Thoracic aorta (tissue), 2 donors: ENCODE measurements around the gene POU6F2. TPM values are rescaled to one million over a fixed set of nuclear protein-coding genes. Genes with fewer than 3 reads are reported as not detected.

Experiments used
- ATAC-seq: fragments of 150-250 bp; one replicate; pipeline ENCODE4 v1.8.0; 2017; ENCODE audit warnings: low read depth; ENCODE audit not compliant: insufficient number of reproducible peaks, low FRiP score
- DNase-seq: peaks from one replicate; pipeline ENCODE4 v3.0.0-alpha.2; 2020; ENCODE audit warnings: low spot score
- H3K27ac ChIP-seq, 2 donors: fragments of 200-600 bp; sonication (generic); 1 replicate in 1 of 2; 2 replicates in 1 of 2; pipeline ENCODE4 v1.5.1; 2016; ENCODE audit warnings: mild to moderate bottlenecking in 2 of 2, moderate library complexity in 2 of 2
- H3K27me3 ChIP-seq: fragments of 200-600 bp; sonication (generic); replicated peaks from 2 replicates; pipeline ENCODE4 v1.6.0; 2016; ENCODE audit warnings: mild to moderate bottlenecking; ENCODE audit not compliant: insufficient read depth
- H3K36me3 ChIP-seq: fragments of 200-600 bp; sonication (generic); one replicate; pipeline ENCODE4 v1.5.1; 2016
- H3K4me1 ChIP-seq, 2 donors: fragments of 200-600 bp; sonication (generic); 1 replicate in 1 of 2; 2 replicates in 1 of 2; pipeline versions ENCODE4 v1.5.1 to v1.6.0; 2016; ENCODE audit warnings: low read depth in 2 of 2, mild to moderate bottlenecking in 1 of 2; ENCODE audit not compliant: control insufficient read depth in 1 of 2
- H3K4me3 ChIP-seq: fragments of 200-600 bp; sonication (generic); 2 replicates; pipeline ENCODE4 v1.5.1; 2016; ENCODE audit warnings: mild to moderate bottlenecking
- H3K9me3 ChIP-seq: fragments of 200-600 bp; sonication (generic); 2 replicates; pipeline ENCODE4 v1.5.1; 2016
- total RNA-seq, 2 donors: library from RNA; depleted of rRNA; stranded (reverse); fragments of >200 nt; gene quantifications; one replicate each; pipeline versions ENCODE4 v1.1.0 to v1.2.3, GENCODE V29; 2016
- TF ChIP-seq, protein P1 (sequence below): fragments of 200-600 bp; sonication (generic); IDR thresholded peaks from one replicate; pipeline ENCODE4 v1.5.1; 2019; ENCODE audit warnings: antibody characterized with exemption

Gene POU6F2
- total RNA-seq, 2 donors from 2014 or later: not detected

DNA sequence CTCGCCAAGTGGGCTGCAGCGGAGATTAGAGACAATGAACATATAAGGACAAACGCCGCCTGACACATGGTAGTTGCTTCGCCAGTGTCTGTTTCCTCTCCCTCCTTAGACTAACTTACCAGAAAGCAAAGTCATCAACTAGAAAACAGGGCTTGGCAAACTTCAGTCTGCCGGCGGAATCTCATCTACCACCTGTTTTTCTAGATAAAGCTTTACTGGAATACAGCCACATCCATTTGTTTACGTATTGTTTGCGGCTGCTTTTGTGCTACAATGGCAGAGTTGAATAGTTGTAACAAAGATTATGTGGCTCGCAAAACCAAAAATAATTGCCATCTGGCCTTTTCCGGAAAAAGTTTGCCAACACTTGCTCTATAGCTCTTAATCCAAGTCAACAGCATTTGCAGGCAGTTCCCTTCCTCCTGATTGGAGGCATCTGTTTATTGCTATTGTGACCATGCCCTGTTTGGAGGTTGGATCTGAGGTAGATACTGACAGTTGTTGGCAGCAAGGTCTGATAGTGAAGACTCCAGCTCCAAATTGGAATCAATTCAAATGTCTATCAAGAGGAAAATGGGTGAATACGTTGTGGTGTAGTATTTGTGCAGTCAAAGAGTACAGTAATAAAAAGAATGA lies 260.6 kb downstream of the POU6F2 start:
- no peaks in the 10 kb centered on the region for H3K36me3 ChIP-seq
- no peaks in the 10 kb centered on the region for H3K4me1 ChIP-seq
- ATAC-seq (no peak), DNase-seq (no peak)
- H3K4me3 ChIP-seq: no peak overlapping the region
- H3K27ac ChIP-seq: no peak overlapping the region
- TF ChIP-seq, protein P1, sequence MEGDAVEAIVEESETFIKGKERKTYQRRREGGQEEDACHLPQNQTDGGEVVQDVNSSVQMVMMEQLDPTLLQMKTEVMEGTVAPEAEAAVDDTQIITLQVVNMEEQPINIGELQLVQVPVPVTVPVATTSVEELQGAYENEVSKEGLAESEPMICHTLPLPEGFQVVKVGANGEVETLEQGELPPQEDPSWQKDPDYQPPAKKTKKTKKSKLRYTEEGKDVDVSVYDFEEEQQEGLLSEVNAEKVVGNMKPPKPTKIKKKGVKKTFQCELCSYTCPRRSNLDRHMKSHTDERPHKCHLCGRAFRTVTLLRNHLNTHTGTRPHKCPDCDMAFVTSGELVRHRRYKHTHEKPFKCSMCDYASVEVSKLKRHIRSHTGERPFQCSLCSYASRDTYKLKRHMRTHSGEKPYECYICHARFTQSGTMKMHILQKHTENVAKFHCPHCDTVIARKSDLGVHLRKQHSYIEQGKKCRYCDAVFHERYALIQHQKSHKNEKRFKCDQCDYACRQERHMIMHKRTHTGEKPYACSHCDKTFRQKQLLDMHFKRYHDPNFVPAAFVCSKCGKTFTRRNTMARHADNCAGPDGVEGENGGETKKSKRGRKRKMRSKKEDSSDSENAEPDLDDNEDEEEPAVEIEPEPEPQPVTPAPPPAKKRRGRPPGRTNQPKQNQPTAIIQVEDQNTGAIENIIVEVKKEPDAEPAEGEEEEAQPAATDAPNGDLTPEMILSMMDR: no peak
- no peaks in the 10 kb centered on the region for H3K27me3 ChIP-seq
- no peaks in the 10 kb centered on the region for H3K9me3 ChIP-seq

DNA sequence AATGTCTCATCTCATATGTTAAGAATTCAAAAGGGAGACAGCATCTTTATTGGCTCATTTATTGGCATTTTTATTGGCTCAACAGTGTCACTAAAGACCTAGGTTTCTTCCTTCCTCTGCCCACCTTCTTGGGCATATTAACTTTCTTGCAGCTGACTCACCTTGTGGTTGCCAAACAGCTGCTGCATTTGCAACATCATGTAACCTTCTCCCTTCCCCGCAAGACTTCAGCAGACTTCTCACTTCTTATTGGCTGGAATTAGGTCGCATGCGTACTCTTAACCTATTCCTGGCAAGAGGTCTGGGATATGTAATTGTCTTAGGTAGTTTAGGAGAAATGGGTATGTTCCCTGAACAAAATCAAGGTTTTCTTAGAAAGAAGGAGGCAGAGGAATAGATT lies 263.2 kb downstream of the POU6F2 start:
- DNase-seq (no peak), ATAC-seq (no peak)
- Histone ChIP-seq H3K36me3 (no peaks in the 10 kb centered on the region), H3K27me3 (no peaks in the 10 kb centered on the region), H3K27ac (no peak overlapping the region), H3K9me3 (no peaks in the 10 kb centered on the region), H3K4me1 (no peaks in the 10 kb centered on the region), H3K4me3 (no peak overlapping the region)
- TF ChIP-seq, protein P1: no peak

DNA sequence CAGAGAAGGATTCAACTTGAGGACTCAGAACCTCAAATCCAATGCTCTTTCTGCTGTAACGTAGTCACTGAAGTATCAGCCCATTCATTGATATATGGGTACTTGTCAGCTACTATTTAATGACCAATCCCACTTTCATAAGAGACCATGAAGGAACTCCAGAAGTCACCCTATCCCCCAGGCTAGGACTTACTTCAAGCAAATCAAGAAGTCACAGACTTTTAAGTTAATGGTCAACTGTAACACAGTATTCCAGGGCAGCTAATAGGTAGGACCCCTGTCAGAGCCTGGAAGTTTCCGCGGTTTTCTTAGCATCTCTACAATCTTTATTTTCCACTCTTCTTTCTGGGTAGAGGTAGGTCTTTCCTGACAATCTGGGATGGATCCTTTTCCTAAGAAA lies 269.9 kb downstream of the POU6F2 start:
- ATAC-seq: no peak
- no peak for DNase-seq
- no peak overlapping the region for H3K4me3 ChIP-seq
- TF ChIP-seq, protein P1: no peak
- no peaks in the 10 kb centered on the region for H3K9me3 ChIP-seq
- no peaks in the 10 kb centered on the region for H3K36me3 ChIP-seq
- H3K27ac ChIP-seq: no peak overlapping the region
- no peaks in the 10 kb centered on the region for H3K27me3 ChIP-seq
- no peaks in the 10 kb centered on the region for H3K4me1 ChIP-seq

DNA sequence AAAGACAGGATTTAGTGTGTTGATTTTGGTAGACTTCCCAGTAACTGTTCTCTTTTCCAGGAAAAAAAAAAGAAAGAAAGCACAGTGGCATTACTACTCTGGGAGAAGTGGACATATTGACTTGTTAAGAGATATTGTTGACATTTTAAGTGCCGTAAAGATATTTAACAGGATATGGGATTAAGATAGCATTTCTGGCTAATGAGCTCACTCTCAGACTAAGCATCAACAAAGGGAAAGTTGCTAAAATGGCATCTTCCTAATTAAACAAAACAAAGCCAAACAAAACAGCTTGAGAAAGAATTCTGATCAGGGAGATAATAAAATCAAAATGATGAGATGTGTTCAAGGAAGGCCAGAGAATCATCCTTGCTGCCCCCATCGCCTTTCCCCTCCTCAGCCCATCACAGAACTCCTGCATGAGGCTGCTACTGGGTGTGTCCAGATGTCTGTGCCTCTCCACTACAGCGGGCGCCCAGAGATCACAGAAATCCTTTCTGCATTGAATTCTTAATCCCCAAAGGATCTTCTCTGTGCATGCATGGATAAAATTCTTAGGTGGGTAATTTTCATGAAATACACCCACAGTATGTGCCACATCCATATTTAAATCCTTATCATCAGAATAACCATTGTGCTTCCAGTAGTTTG lies 270.5 kb downstream of the POU6F2 start:
- Histone ChIP-seq H3K27ac (no peak overlapping the region), H3K9me3 (no peaks in the 10 kb centered on the region), H3K4me1 (no peaks in the 10 kb centered on the region), H3K36me3 (no peaks in the 10 kb centered on the region), H3K27me3 (no peaks in the 10 kb centered on the region), H3K4me3 (no peak overlapping the region)
- ATAC-seq: no peak
- TF ChIP-seq, protein P1: no peak
- no peak for DNase-seq

DNA sequence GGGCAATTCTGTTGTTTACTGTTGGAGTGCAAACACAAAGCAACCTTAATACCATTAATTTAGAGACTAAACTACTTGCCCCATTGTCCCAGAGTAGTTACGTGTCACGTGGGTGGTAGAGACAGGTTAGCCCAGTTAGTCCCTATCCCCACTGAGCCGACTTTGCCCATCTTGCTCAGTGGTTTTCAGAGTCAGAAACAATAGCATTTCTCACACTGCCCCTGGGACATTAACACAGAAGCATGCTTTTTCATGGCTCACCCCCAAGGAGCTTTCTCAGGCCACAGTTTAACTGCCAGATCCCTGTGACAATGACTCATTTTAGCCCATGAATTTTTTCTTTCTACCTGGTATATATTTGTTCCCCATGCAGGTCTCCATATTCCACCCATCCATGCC lies 271.0 kb downstream of the POU6F2 start:
- TF ChIP-seq, protein P1: no peak
- H3K4me3 ChIP-seq: no peak overlapping the region
- no peaks in the 10 kb centered on the region for H3K9me3 ChIP-seq
- H3K36me3 ChIP-seq: no peaks in the 10 kb centered on the region
- ATAC-seq: no peak
- no peaks in the 10 kb centered on the region for H3K27me3 ChIP-seq
- H3K4me1 ChIP-seq: no peaks in the 10 kb centered on the region
- no peak overlapping the region for H3K27ac ChIP-seq
- DNase-seq: no peak
